RKO (cell line): ENCODE results near the gene HEXIM2.
A peak's percentile ranks its signal among the peaks of the same experiment; 100 is the strongest.

ENCODE experiments used
- DNase-seq: peaks from one replicate; pipeline ENCODE4 v3.0.0-alpha.2; 2016; ENCODE audit warnings: low spot score

Gene HEXIM2

GRCh38 chr17:45127548-45128300 lies 34.0 kb upstream of the HEXIM2 start:
- no peak for DNase-seq

GRCh38 chr17:45128331-45128730 lies 33.3 kb upstream of the HEXIM2 start:
- DNase-seq, result no peak

GRCh38 chr17:45128989-45129388 lies 32.7 kb upstream of the HEXIM2 start:
- DNase-seq, result no peak

- no peak for DNase-seq
These were observed 32.2 kb upstream of the HEXIM2 start for GRCh38 chr17:45129426-45129939.

GRCh38 chr17:45129940-45130680 lies 31.6 kb upstream of the HEXIM2 start:
- DNase-seq, result peak; percentile 22

GRCh38 chr17:45130681-45131615 lies 30.7 kb upstream of the HEXIM2 start:
- DNase-seq, result no peak

- peak; percentile 22 for DNase-seq
These were observed 29.9 kb upstream of the HEXIM2 start for GRCh38 chr17:45131616-45132319.

- no peak for DNase-seq
These were observed 29.4 kb upstream of the HEXIM2 start, which contains the start of gene PLCD3 for GRCh38 chr17:45132320-45132571. Gene PLCD3 (minus strand): TSS chr17:45132515. CDS start chr17:45132410, 105 bp downstream.

- peak; percentile 90 for DNase-seq
These were observed 28.9 kb upstream of the HEXIM2 start for GRCh38 chr17:45132572-45133463.

GRCh38 chr17:45135192-45135977 lies 26.3 kb upstream of the HEXIM2 start, which contains the start of gene ACBD4:
Gene ACBD4 (plus strand): TSS chr17:45135687. CDS start chr17:45136145, 458 bp downstream.
- DNase-seq, result peak; percentile 98

- no peak for DNase-seq
These were observed 25.5 kb upstream of the HEXIM2 start for GRCh38 chr17:45135978-45136791.

- no peak for DNase-seq
These were observed 24.7 kb upstream of the HEXIM2 start for GRCh38 chr17:45136846-45137560.

- DNase-seq, result no peak
These were observed 23.9 kb upstream of the HEXIM2 start for GRCh38 chr17:45137561-45138305.

- DNase-seq, result no peak
These were observed 22.7 kb upstream of the HEXIM2 start for GRCh38 chr17:45138911-45139532.

- no peak for DNase-seq
These were observed 22.1 kb upstream of the HEXIM2 start for GRCh38 chr17:45139533-45139920.

- DNase-seq, result no peak
These were observed 18.5 kb upstream of the HEXIM2 start for GRCh38 chr17:45143094-45143670.
